OCI-LY1 (cell line): ENCODE results near the gene ATP6V0A1.

Experiments
- H2AFZ ChIP-seq: fragments of 200-600 bp; sonication (generic), shearing (Covaris generic); 2 replicates; pipeline ENCODE4 v1.6.0; 2014; ENCODE audit warnings: antibody characterized with exemption, mild to moderate bottlenecking, low read length
- H3F3A ChIP-seq: fragments of 200-600 bp; sonication (generic), shearing (Covaris generic); 2 replicates; pipeline ENCODE4 v1.6.0; 2014; ENCODE audit warnings: mild to moderate bottlenecking, antibody characterized with exemption, low read length, moderate library complexity; ENCODE audit not compliant: insufficient read depth
- H3K27ac ChIP-seq: fragments of 200-600 bp; sonication (generic); 2 replicates; pipeline ENCODE4 v1.5.1; 2014; ENCODE audit warnings: low read length, mixed run types, mild to moderate bottlenecking, low read depth; ENCODE audit not compliant: poor library complexity, severe bottlenecking
- H3K27me3 ChIP-seq: fragments of 200-600 bp; sonication (generic); 2 replicates; pipeline ENCODE4 v1.6.0; 2014; ENCODE audit warnings: antibody characterized with exemption, mild to moderate bottlenecking, low read length, moderate library complexity; ENCODE audit not compliant: insufficient read depth
- H3K36me3 ChIP-seq: fragments of 200-600 bp; sonication (generic); 2 replicates; pipeline ENCODE4 v1.6.1; 2014; ENCODE audit warnings: mild to moderate bottlenecking, antibody characterized with exemption, low read length, moderate library complexity, mixed read lengths; ENCODE audit not compliant: insufficient read depth
- H3K4me1 ChIP-seq: fragments of 200-600 bp; sonication (generic); 2 replicates; pipeline ENCODE4 v1.5.1; 2014; ENCODE audit warnings: mild to moderate bottlenecking, low read length, moderate library complexity; ENCODE audit not compliant: insufficient read depth, severe bottlenecking
- H3K4me2 ChIP-seq: fragments of 200-600 bp; sonication (generic), shearing (Covaris generic); 2 replicates; pipeline ENCODE4 v1.6.1; 2014; ENCODE audit warnings: low read length
- H3K4me3 ChIP-seq: fragments of 200-600 bp; sonication (generic); 2 replicates; pipeline ENCODE4 v1.5.1; 2014; ENCODE audit warnings: low read length, low read depth, mild to moderate bottlenecking, mixed read lengths; ENCODE audit not compliant: poor library complexity, severe bottlenecking
- H3K79me2 ChIP-seq: fragments of 200-600 bp; shearing (Covaris generic); 2 replicates; pipeline ENCODE4 v1.6.1; 2016; ENCODE audit warnings: mixed run types, low read length, mixed read lengths; ENCODE audit not compliant: insufficient read depth
- H3K9ac ChIP-seq: fragments of 200-600 bp; sonication (generic), shearing (Covaris generic); 2 replicates; pipeline ENCODE4 v1.6.1; 2014; ENCODE audit warnings: mild to moderate bottlenecking, low read length, mixed read lengths
- H3K9me2 ChIP-seq: fragments of 200-600 bp; sonication (generic), shearing (Covaris generic); 2 replicates; pipeline ENCODE4 v1.6.1; 2014; ENCODE audit warnings: low read depth, mild to moderate bottlenecking, low read length, mixed read lengths
- H3K9me3 ChIP-seq: fragments of 200-600 bp; shearing (Covaris generic); 2 replicates; pipeline ENCODE4 v1.6.1; 2014; ENCODE audit warnings: low read length, mixed read lengths
- H4K20me1 ChIP-seq: fragments of 200-600 bp; sonication (generic), shearing (Covaris generic); 2 replicates; pipeline ENCODE4 v1.6.0; 2016; ENCODE audit warnings: mild to moderate bottlenecking, low read length; ENCODE audit not compliant: insufficient read depth
- EZH2 ChIP-seq: fragments of 200-600 bp; sonication (generic), shearing (Covaris generic); IDR thresholded peaks from 2 replicates; pipeline ENCODE4 v1.8.0; 2017; ENCODE audit warnings: borderline replicate concordance, mixed run types, mild to moderate bottlenecking, antibody characterized with exemption, low read length, moderate library complexity, mixed read lengths
- TF ChIP-seq, protein P1 (sequence below): fragments of 200-600 bp; sonication (generic), shearing (Covaris generic); IDR thresholded peaks from 2 replicates; pipeline ENCODE4 v1.5.1; 2017; ENCODE audit warnings: mild to moderate bottlenecking, antibody characterized with exemption, low read length, moderate library complexity, mixed read lengths

ATP6V0A1 gene

DNA sequence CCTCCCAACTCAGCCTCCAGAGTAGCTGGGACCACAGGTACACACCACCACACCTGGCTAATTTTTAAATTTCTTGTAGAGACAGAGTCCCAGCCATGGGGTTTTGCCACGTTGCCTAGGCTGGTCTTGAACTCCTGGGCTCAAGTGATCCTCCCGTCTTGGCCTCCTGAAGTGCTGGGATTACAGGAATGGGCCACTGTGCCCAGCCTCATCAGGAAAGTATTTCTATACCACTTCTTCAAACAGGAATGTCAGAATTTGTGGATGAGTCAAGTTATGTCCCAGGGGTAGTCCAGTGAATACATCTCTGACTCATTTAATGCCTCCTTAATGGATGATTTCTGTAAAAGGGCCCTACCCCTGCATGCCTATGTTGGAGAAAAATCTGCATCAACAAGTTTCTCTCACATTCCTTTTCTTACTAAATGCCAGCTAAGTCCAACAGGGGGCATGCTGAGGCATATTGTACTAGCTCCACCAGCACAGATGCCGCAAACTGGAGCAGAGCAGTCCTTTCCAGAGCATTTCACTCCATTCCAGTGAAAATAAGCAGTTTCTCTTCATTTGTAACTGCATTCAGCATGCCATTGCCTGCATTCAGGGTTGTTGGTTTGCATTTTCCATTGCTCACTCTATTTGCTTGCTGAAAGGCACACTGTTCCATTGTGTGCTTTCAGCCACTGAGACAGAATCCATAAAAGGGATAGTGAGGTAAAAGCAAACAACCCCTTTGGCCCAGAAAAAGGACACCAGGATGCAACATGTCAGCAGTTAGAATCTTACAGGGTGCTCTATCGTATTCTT, 30.3 kb upstream of the ATP6V0A1 start:
- H3K27me3 ChIP-seq = peaks cover 3% of the 10 kb centered on the region; the same call in 1 of the 2 replicates
- no peaks in the 10 kb centered on the region for H3K9me3 ChIP-seq
- H3K9me2 ChIP-seq = no peaks in the 10 kb centered on the region
- no peak overlapping the region for H2AFZ ChIP-seq
- TF ChIP-seq EZH2 = no peak
- TF ChIP-seq, protein P1, sequence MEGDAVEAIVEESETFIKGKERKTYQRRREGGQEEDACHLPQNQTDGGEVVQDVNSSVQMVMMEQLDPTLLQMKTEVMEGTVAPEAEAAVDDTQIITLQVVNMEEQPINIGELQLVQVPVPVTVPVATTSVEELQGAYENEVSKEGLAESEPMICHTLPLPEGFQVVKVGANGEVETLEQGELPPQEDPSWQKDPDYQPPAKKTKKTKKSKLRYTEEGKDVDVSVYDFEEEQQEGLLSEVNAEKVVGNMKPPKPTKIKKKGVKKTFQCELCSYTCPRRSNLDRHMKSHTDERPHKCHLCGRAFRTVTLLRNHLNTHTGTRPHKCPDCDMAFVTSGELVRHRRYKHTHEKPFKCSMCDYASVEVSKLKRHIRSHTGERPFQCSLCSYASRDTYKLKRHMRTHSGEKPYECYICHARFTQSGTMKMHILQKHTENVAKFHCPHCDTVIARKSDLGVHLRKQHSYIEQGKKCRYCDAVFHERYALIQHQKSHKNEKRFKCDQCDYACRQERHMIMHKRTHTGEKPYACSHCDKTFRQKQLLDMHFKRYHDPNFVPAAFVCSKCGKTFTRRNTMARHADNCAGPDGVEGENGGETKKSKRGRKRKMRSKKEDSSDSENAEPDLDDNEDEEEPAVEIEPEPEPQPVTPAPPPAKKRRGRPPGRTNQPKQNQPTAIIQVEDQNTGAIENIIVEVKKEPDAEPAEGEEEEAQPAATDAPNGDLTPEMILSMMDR = peak; percentile 73
- no peak overlapping the region for H3K4me2 ChIP-seq
- no peak overlapping the region for H3K9ac ChIP-seq
- no peaks in the 10 kb centered on the region for H3F3A ChIP-seq
- no peaks in the 10 kb centered on the region for H4K20me1 ChIP-seq
- no peak overlapping the region for H3K27ac ChIP-seq
- no peaks in the 10 kb centered on the region for H3K4me1 ChIP-seq
- H3K36me3 ChIP-seq = no peaks in the 10 kb centered on the region
- no peaks in the 10 kb centered on the region for H3K79me2 ChIP-seq
- no peak overlapping the region for H3K4me3 ChIP-seq

DNA sequence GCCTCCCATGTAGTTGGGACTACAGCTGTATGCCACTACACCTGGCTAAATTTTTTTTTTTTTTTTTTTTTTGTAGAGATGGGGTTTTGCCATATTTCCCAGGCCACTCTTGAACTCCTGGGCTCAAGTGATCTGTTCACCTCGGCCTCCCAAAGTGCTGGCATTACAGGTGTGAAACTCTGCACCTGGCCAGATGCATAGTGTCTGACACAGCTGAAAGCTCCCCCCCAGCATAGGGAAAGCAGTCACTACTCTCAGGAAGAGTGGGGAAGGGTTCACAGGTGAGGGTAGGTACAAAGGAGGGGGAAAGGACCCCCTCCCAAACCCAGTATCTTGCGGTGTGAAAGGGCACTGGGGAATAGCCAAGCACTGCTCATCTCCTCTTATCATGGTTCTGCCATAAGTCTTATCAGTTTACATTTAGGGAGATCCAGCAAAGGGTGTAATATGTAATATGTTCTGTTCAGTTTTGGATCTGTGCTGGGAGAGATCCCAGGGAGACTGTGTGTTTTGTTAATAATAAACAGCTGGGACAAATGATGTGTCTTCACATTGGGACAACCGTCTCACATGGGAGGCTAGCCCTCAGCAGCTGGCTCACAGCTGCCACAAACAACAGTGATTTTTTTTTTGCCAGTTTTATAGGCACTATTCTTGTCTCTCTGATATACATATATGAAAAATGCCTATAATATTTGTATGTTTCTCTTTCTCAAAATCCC, 28.8 kb upstream of the ATP6V0A1 start:
- H3K4me1 ChIP-seq = no peaks in the 10 kb centered on the region
- H3K9me3 ChIP-seq = no peaks in the 10 kb centered on the region
- H3K36me3 ChIP-seq = no peaks in the 10 kb centered on the region
- H3K27me3 ChIP-seq = peaks cover 3% of the 10 kb centered on the region; the same call in 1 of the 2 replicates
- H4K20me1 ChIP-seq = no peaks in the 10 kb centered on the region
- TF ChIP-seq, protein P1 = no peak
- no peak for TF ChIP-seq EZH2
- H3K4me2 ChIP-seq = no peak overlapping the region
- no peak overlapping the region for H3K4me3 ChIP-seq
- no peaks in the 10 kb centered on the region for H3F3A ChIP-seq
- H2AFZ ChIP-seq = no peak overlapping the region
- no peaks in the 10 kb centered on the region for H3K9me2 ChIP-seq
- no peaks in the 10 kb centered on the region for H3K79me2 ChIP-seq
- H3K9ac ChIP-seq = no peak overlapping the region
- no peak overlapping the region for H3K27ac ChIP-seq

DNA sequence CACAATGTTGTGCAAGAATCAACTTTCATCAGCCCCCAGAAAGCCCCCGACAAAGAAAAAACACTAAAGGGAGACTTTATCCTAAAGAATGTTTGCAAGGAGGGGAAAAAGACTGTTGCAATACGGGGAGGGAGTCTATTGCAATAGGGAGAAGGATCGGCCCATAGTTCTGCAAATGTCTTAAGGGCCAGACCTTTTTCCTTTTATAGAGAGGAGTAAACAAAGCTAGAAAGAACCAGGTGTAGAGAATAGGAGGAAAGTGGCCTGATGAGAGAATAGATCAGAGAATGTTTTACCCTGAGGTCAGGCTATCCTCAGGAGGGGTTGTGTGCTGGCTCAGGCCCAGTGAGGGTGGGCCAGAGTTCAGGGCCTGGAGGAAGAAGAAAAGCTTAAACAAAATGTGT, 26.9 kb upstream of the ATP6V0A1 start:
- Histone ChIP-seq H3K4me3 (no peak overlapping the region), H3K9me2 (no peaks in the 10 kb centered on the region), H3K9me3 (no peaks in the 10 kb centered on the region), H3K4me2 (no peak overlapping the region), H3K79me2 (no peaks in the 10 kb centered on the region), H3K36me3 (no peaks in the 10 kb centered on the region), H3K27me3 (no peaks in the 10 kb centered on the region), H3K27ac (no peak overlapping the region), H4K20me1 (no peaks in the 10 kb centered on the region), H3K4me1 (no peaks in the 10 kb centered on the region), H3K9ac (no peak overlapping the region), H2AFZ (no peak overlapping the region), H3F3A (no peaks in the 10 kb centered on the region)
- no peak for TF ChIP-seq EZH2
- TF ChIP-seq, protein P1 = no peak
